NCI-H2196 treated with DMSO at 0.1 percent for 48 hours (cell line): ENCODE data around the gene ANKRD53.

Experiments used
- DNase-seq: peaks from one replicate; lab custom pipeline; 2025; ENCODE audit not compliant: unreplicated experiment; lab: John Stamatoyannopoulos, UW

ANKRD53 gene

DNA sequence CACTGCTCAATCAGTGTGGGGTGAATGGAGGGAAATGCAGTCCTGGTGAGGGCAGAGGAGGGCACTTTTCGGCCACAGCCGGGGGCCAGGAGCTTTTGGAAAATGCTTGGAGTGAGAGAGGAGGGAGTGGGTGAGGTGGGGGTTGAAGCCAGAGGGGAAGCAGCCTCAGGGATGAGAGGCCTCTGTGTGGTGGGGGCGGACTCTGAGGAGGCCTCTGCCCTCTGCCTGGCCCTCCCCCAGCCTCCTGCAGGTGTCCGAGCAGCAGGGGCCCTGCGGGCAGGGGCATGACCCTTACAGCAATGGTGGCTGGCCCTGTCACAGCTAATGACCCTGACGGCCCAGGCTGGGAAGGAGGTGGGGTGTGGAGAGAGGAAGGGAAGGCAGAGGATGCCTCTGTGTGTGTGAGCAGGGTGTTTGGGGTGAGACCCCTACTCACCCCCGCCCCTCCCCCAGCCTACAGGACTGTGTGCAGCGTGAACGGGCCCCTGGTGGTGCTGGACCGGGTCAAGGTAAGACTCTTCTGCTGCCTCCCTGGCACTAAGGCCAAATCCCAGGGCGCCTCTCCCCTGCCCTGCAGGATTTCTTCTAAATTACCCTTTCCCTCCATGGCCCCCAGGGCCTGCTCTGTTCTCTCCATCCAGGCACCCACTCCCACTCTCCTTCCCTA lies 35.1 kb upstream of the ANKRD53 start:
- DNase-seq: no peak

DNA sequence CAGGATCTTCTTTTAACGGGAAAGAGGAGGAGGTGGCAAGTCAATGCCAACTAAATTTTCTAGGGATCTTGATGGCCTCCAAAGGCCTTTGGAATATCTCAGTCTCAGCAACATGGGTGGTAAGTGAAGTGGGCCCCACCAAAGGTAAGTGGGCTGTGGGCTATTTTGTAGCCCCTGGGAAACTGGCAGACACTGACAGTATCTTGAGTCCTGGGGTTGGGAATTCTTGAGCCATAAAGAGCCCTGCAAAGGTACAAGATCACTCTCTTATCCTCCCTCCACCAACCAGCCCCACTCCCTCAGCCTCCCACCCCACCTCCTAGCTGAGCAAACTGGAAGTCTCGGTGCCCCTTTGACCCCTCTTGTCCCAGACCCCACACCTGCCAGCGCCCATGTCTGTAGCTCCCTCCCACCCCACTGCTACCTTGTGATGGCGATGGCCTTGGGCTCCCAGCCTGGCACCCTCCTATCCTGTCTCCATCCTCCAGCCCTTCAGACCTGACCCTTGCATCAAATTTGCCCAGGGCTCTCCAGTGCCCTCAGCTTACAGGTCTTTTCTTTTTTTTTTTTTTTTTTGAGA lies 34.2 kb upstream of the ANKRD53 start:
- DNase-seq: no peak

DNA sequence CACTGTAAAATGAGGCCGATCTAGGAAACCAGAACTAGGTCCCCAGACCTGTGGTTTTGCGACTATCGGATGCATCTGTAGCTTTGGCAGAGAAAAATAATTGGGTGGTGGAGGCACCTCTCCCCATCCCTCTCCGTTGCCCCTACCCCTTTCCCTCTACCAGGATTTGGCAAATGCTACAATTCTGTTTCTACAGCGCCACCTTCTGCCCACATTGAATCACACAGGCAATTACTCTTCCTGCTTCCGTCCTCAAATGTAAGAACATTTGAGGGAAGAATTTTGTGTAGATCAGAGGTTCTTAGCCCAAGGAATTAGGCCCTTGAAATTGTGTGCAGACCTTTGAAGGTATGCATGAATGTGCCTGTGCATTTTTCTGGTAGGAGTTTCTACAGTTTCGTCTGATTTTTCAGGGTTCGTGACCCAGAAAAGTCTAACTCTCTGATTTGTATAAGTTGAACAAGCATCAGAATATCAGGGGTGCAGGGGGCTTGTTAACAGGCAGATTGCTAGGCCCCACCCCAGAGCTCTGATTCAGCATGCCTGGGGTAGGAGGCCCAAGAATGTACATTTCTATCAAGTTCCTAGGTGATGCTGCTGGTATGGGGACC lies 31.5 kb upstream of the ANKRD53 start:
- no peak for DNase-seq

DNA sequence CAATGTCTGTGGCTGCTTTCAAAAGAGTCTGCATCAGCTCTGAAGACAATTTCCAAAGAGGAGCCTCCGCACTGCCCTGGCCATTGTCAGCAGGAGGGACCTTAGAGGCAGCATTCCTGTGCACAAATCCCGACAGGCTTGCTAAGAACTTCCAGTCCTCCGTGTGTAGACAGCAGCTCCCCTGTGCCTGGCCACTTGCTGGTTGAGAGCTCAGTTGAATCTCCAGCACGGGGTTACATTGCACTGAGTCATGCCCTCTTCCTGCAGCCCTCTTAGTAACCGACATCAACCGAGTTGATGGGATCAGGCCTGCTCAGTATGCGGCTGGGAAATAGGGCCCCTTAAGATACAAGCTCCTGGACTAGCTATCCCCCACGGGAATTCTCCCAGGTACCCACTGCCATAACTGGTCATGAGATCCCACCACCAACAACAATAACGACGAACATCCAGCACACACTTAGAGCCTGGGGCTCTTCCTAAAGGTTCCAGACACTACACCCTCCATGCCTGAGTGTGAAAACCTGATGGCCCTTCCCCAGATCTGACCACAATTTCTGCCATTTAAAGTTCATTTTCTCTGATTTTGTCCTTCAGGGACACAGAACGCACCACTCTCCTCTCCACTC lies 30.8 kb upstream of the ANKRD53 start:
- DNase-seq: no peak

DNA sequence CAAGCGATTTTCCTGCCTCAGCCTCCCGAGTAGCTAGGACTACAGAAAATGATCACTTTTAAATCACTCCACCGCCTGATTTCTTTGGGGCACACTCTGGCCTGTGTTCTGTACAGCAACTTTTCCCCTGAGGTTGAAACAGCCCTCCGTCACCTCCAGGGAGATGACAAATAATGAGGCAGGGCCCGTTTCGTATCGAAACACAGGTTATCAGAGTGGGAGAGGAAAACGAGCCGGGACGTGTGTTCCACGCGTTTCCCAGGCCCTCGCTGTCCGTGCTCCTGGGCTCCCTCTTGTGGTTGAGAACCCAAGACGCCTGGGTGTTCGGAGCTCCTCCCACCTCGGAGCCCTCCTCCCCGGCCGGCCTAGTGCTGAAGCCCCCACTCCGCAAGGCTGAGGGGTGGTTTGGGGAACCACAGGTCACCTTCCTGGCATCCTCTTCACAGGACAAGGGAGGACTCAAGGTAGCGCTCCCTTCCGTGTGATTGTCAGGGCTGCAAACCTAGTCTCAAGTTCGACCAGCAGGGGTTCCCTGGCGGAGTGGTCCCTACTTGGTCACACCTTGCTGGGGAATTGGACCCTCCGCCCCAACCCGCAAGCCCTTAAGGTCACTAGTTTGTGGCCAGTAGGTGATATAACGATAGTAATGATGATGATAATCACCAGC lies 30.0 kb upstream of the ANKRD53 start:
- peak; percentile 7 for DNase-seq

DNA sequence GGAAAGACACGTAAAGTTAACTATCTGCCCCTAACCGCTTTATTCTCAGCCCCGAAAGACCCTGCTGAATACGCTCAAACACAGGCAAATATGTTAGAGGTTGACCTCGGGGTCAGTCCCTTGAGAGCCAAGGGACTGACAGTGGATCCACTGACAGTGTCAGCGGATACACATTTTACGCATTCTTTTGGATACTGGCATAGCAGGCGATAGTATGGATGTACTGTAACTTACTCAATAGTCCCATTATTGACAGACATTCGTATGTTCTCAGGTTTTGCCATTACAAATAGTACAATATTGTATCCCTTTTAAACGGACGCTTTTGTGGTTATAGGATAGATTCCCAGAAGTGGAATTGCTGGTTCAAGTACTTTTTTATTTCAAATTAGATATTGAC lies 29.3 kb upstream of the ANKRD53 start:
- DNase-seq: no peak

DNA sequence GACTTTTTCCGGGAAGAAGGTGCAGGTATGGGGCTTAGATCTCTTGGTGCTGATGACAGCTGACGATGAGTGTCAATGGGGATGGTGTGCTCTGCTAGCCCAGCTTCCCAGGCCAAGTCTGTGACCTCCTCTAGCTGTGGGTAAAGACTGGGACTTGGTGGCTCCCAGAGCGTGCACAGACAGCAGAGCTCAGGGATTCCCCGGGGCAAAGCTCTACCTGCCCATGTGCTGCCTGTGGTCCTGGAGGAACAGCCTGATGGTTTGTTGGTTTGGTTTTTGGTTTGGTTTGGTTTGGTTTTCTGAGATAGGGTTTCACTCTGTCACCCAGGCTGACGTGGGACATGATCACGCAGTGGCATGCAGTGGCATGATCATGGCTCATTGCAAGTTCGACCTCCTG lies 23.5 kb upstream of the ANKRD53 start:
- DNase-seq: no peak

DNA sequence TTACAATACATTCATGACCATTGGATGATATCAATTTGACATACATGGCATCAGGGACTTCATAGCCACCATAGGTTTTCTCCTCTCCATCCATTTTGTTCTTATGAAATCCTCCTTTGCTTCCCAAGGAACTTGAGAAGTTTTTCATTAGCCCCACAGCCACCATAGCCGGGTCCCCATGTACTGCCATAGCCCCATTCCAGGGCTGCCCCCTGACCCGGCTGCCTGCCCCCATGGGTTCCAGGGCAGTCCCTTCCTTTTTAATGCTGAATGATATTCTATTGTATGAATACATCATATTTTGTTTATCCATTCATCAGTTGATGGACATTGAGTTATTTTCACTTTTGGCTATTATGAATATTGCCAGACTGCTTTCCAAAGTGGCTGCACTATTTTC lies 22.3 kb upstream of the ANKRD53 start:
- no peak for DNase-seq

DNA sequence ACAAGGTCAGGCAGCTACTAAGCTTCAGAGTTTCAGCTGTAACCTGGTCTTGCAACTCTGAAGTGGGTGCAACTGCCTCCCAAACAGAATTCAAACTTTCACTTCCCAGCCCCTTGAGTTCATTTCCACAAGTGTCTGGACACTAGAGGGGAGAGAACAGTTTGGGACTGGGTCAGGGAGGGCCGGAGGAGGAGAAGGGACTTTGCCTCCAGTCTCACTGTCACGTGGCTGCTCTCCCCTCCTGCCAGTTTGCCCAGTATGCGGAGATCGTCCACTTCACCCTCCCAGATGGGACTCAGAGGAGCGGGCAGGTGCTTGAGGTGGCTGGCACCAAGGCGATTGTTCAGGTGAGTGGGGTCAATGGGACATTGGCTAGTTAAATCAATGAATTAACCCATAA lies 20.6 kb upstream of the ANKRD53 start:
- no peak for DNase-seq

DNA sequence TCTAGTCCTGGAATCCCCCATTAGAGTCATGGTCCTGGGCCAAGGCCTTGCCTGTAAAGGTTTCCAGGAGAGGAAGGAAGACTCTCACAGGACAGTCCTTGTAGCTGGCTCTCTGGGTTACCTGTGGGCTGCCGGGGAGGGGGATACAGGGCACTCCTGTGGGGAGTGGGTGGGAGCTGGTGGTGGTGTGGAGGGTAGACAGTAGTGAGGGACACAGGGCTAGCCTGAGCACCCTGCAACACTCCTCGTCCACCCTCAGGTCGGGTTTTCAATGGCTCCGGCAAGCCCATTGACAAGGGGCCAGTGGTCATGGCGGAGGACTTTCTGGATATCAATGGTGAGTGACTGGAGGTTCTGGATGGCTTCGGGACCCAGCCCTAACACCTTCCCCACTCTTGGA lies 19.7 kb upstream of the ANKRD53 start:
- DNase-seq: no peak

DNA sequence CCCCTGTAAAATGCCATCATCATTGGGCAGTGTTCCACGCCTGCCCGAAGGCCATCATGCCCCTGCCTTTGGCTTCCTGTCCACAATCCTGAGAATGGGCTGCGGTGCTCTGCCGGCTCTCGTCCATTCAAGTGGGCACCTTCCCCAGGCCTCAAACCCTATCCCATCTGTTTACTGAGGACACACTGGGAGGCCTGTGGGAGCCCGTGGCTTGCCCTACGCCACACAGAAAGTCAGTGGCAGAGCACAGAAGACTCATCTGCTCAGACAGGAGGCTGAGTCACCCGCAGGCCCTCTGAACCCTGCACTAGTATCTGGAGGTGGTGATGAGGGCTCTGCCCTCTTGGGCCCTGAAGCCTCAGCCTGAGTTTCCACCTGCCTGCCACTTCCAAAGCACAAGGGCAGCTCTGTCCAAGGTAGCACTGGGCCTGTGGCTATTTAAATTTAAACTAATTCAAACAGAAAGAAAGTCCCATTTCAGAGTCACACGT lies 19.1 kb upstream of the ANKRD53 start:
- no peak for DNase-seq

DNA sequence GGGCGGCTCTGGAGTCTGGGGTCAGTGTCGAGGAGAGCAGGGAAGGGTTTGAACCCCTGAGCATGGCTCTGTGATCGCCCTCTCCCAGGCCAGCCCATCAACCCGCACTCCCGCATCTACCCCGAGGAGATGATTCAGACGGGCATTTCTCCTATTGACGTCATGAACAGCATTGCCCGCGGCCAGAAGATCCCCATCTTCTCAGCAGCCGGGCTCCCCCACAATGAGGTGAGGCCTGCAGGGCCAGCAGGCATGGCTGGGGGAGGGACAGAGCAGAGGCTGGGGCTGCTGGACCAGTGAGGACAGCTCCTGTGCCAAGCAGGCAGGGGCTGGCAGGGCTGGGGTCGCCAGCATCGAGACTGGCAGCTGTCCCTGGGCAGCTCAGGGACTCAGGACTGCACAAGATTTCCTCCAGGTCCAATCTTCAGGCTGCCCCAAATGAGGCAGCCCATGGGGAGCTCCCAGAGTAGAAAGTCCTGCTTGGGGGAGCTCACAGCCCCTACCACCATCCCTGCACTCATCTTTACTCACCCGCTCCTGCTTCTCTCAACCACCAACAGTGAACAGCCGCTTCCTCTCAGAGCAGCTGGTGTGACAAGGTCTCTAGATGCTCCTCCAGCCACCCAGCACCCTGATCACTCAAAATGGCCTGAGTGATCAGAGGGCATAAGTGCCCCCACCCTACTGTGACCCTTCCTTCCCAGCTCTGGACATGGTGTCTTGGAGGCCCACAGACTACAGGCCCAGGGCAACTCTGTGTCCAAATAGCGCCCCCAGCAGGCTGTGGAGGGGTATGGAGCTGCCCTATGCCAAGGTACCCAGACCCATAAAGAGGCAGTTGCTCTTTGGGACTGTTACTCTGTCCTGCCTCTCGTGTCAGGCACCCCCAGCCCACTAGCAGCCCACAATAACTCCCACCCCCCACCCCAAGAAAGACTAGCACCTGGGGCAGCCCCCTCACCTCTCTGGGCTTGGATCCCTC lies 18.3 kb upstream of the ANKRD53 start:
- DNase-seq: no peak

DNA sequence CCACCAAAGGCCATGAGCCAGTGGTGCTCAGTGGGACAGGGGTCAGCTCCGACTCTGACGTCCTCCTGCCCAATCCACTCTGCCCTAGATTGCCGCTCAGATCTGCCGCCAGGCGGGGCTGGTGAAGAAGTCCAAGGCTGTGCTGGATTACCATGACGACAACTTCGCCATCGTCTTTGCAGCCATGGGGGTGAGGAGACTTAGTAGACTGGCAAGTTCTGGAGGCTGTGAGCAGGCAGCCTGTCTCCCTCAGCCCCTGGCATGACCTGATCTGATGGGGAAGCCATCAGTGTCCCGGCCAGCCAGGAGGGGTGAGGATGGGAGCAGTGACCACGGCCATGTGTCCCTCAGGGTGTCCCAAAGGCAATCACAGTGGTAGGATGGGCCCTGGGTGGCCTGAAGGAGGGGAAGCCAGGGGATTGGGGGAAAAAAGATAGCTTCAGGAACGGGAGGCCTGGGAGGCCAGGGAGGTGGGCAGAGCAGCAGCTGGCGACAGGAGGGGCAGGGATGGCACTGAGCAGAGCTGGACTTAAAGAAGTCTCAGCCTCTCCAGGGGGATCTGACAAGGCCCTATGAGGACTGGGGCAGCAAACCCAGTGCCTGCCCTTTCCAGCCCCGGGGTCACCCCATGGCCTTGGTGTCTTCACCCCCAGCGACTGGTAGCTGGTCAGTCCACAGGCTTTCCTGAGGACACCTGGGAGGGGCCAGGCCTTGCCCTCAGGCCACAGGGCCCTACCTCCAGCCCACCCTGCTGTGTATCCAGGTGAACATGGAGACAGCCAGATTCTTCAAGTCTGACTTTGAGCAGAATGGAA lies 17.4 kb upstream of the ANKRD53 start:
- DNase-seq: no peak

DNA sequence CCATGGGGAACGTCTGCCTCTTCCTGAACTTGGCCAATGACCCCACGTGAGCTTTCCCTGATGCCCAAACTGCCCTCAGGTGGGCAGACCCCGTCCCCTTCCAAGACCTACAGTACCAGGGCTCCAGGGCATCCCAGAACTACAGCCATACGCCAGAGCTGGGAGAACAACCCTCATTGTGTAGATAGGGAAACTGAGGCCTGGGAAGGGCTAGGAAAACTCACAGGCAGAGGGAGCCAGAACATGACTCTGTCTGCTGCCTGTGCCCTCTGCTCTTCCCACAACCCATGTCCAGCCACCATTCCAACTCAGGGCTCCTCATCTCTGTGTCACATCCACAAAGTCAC lies 16.8 kb upstream of the ANKRD53 start:
- no peak for DNase-seq

DNA sequence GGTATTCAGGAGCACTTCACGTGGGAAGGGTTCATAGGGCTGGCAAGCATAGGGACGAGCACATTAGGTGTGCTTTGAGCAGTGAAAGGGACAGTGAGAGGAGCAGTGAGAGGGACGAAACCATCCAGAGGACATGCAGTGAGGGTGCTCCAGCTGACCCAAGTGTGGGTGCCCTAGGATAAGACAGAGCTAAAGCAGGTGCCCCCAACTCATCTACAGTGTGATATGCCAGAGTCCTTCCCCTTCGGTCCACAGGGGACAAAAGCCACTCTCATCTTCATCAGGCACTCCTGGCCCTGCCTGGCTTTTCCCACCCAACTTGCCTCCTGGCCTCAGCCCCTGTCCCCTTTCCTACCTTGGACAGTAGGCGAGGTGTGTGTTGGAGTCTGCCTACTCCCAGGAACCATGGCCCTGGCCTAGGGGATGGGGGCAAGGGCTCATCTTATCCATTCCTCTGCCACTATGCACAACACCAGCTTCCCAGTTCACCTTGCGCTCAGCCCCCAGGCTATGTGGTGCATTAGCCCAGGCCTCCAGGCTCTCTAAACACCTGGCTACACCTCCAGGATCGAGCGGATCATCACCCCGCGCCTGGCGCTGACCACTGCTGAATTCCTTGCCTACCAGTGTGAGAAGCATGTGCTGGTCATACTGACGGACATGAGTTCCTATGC lies 16.1 kb upstream of the ANKRD53 start:
- DNase-seq: no peak

DNA sequence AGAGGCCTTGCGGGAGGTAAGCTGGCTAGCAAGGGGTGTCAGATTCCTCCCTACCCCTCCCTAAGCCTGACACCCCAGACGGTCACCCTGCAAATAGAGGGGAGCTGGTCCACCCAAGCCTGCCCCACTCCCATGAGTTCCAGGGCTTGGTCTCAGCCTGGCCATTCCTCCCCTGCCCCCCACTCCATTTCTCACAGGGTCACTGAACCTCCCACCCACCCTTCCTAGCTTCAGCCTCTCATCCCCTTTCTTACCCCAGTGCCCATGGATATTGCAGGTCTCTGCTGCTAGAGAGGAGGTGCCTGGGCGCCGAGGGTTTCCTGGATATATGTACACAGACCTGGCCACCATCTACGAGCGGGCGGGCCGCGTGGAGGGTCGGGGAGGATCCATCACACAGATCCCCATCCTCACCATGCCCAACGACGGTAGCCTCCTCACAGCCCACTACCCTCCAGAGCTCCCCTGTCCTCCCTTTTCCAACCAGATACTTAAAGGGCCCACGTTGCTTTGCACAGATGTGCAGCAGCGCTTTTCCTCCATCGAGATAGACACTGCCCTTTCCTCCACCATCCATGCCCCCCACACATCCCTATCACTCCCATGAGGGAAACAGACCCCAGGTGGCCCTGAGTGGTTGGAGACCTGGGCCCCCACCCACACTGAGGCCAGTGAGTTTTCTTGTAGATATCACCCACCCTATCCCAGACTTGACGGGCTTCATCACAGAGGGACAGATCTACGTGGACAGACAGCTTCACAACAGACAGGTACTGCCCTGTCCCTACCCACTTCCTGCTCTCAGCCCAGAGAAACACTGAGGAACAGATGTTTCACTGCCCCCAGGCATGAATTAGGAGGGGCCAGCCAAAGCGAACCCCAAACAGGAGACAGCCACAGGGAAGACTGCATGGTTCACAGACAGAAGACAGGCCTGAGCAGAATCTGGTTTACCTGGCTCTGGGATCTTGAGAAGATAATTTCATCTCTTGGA lies 15.2 kb upstream of the ANKRD53 start:
- no peak for DNase-seq

DNA sequence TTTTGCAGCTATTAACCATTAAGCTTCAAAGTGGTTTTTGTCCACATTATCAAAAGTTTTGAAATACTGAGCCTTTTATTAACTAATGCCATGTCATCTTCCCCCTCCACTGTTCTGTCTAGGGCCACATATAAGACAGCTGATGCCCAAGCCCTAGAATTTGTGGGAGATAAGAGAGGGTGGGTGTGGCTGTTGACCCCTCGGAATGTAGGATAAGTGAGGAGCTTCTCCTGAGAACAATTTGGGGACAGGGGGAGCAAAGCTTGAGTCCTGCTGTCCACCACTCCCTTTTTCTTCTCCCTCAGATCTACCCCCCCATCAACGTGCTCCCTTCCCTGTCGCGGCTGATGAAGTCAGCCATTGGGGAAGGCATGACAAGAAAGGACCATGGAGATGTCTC lies 14.3 kb upstream of the ANKRD53 start:
- no peak for DNase-seq
